Adrenal gland (tissue), 5 donors: Measurements from ENCODE around the gene PRDM15.

Experiments
- CTCF ChIP-seq, 6 experiments: fragments of 450-650 bp in 4 of 6; fragments of 200-600 bp in 2 of 6; sonication (generic) in 1 of 6; IDR thresholded peaks; 1 replicate in 5 of 6; 2 replicates in 1 of 6; pipeline versions ENCODE4 v1.5.1 to v1.8.0; 2016 to 2021; ENCODE audit warnings: antibody characterized with exemption in 6 of 6, mild to moderate bottlenecking in 2 of 6, moderate library complexity in 1 of 6
- POLR2A ChIP-seq, 2 donors: fragments of 450-650 bp; IDR thresholded peaks; one replicate each; pipeline ENCODE4 v1.6.1; 2017; ENCODE audit warnings: antibody characterized with exemption in 2 of 2, mild to moderate bottlenecking in 2 of 2, moderate library complexity in 1 of 2
- donor health status: DM: no; HTN: no; CAD: no.

GRCh38 chr21:41923186-41923585, 44.0 kb upstream of the PRDM15 start:
- TF ChIP-seq POLR2A (IDR thresholded peaks at IDR 0.05) (no peak), CTCF (IDR thresholded peaks at IDR 0.05) (no peak)
